Measurements from ENCODE around the gene ARGLU1.
A peak's percentile ranks its signal among the peaks of the same experiment; 100 is the strongest.

Gene ARGLU1

DNA sequence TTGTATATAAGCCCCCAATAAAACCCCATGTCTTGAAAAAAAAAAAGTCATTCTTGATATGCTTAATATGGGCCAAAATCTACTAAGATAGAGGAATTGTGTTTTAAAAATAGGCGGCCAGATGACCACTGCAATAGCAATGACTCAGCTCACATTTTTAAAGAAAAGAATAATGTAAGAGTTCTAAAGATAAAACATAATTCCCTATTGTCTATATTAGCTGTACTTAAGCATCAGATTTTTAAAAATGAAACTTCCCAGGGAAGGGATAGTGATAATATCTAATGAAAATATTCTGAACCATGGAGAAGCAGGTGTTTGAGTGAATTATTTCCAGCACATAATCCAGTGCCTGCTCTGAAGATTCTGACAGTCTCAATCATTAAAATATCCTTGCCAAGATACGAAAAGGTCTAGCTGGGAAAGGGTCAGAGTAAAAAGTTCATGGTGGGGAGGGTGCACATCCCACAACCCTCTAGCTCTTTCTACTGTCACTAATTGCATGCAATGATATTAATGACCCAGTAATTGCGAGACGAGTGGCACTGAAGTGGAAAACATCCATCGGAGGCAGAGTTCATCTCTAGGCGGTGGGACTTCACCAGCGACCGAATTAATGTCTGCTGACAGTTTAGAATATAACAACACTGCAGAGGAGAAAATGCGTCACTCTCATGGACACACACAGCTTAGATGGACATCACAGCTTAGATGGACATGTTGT, 64.0 kb downstream of the ARGLU1 start:
- no peaks in the 10 kb centered on the region for H3K9me3 ChIP-seq (ENCODE audit: control insufficient read depth, insufficient read depth, low read length)
- no peaks in the 10 kb centered on the region for H3K27me3 ChIP-seq (ENCODE audit: control insufficient read depth, low read length)
- H3K36me3 ChIP-seq (ENCODE audit: control insufficient read depth, low read length), result no peaks in the 10 kb centered on the region
- H4K20me1 ChIP-seq (ENCODE audit: control insufficient read depth, insufficient read depth, low read depth, low read length), result no peaks in the 10 kb centered on the region
- H3K4me1 ChIP-seq (ENCODE audit: control insufficient read depth, low read length), result peaks cover 35% of the 10 kb centered on the region
- H3K9me2 ChIP-seq (replicated peaks; ENCODE audit: control insufficient read depth, low read length), result no peaks in the 10 kb centered on the region
- H3K79me2 ChIP-seq (ENCODE audit: control insufficient read depth, low read length), result no peaks in the 10 kb centered on the region; the same call in 1 of the 2 replicates
- no peak overlapping the region for H3K27ac ChIP-seq (ENCODE audit: low read depth, low read length)
- H3F3A ChIP-seq (ENCODE audit: control insufficient read depth, insufficient read depth), result peaks cover 19% of the 10 kb centered on the region
- H3K4me3 ChIP-seq (ENCODE audit: low read length), result no peak overlapping the region
- TF ChIP-seq EZH2phosphoT487 (IDR thresholded peaks at IDR 0.05; ENCODE audit: borderline replicate concordance, low read length) (no peak), CTCF (IDR thresholded peaks at IDR 0.05; ENCODE audit: low read depth, low read length, poor library complexity, severe bottlenecking) (no peak)
- no peak overlapping the region for H3K4me2 ChIP-seq (ENCODE audit: low read length)

- Histone ChIP-seq H3K9me3 (ENCODE audit: control insufficient read depth, insufficient read depth, low read length) (no peaks in the 10 kb centered on the region), H4K20me1 (ENCODE audit: control insufficient read depth, insufficient read depth, low read depth, low read length) (no peaks in the 10 kb centered on the region), H3K27ac (ENCODE audit: low read depth, low read length) (no peak overlapping the region), H3K4me2 (ENCODE audit: low read length) (no peak overlapping the region), H3K79me2 (ENCODE audit: control insufficient read depth, low read length) (no peaks in the 10 kb centered on the region; the same call in 1 of the 2 replicates), H3F3A (ENCODE audit: control insufficient read depth, insufficient read depth) (peaks cover 25% of the 10 kb centered on the region), H3K4me1 (ENCODE audit: control insufficient read depth, low read length) (peaks cover 35% of the 10 kb centered on the region), H3K27me3 (ENCODE audit: control insufficient read depth, low read length) (no peaks in the 10 kb centered on the region), H3K36me3 (ENCODE audit: control insufficient read depth, low read length) (no peaks in the 10 kb centered on the region), H3K4me3 (ENCODE audit: low read length) (no peak overlapping the region), H3K9me2 (replicated peaks; ENCODE audit: control insufficient read depth, low read length) (no peaks in the 10 kb centered on the region)
- TF ChIP-seq CTCF (IDR thresholded peaks at IDR 0.05; ENCODE audit: low read depth, low read length, poor library complexity, severe bottlenecking), result no peak
- no peak for TF ChIP-seq EZH2phosphoT487 (IDR thresholded peaks at IDR 0.05; ENCODE audit: borderline replicate concordance, low read length)
Measured at GRCh38 chr13:106503272-106503671, 64.7 kb downstream of the ARGLU1 start.

DNA sequence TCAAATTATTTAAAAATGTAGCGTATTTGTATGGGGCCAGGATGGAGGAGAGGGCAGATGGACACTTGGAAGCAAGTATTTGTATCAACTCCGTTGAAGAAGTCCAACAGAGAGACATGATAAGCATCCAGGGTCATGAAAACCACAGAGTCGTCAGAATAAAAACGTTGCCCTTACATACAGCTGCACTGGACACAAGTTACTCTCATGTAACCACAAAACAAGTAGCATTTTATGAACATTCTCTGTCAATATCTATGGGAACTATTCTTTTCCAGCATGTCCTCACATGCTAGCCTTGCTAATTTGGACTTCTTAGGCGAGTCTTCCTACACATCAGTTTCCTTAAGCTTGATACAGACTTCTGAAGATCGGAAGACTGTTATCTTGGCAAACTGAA, 67.5 kb downstream of the ARGLU1 start:
- H3K27ac ChIP-seq (ENCODE audit: low read depth, low read length), result peak overlapping the region; percentile 96
- H3K4me3 ChIP-seq (ENCODE audit: low read length), result peak overlapping the region; percentile 65
- no peaks in the 10 kb centered on the region for H3K9me3 ChIP-seq (ENCODE audit: control insufficient read depth, insufficient read depth, low read length)
- no peaks in the 10 kb centered on the region for H4K20me1 ChIP-seq (ENCODE audit: control insufficient read depth, insufficient read depth, low read depth, low read length)
- TF ChIP-seq EZH2phosphoT487 (IDR thresholded peaks at IDR 0.05; ENCODE audit: borderline replicate concordance, low read length) (no peak), CTCF (IDR thresholded peaks at IDR 0.05; ENCODE audit: low read depth, low read length, poor library complexity, severe bottlenecking) (no peak)
- no peaks in the 10 kb centered on the region; the same call in 1 of the 2 replicates for H3K79me2 ChIP-seq (ENCODE audit: control insufficient read depth, low read length)
- peak overlapping the region; percentile 95 for H3K4me2 ChIP-seq (ENCODE audit: low read length)
- no peaks in the 10 kb centered on the region for H3K9me2 ChIP-seq (replicated peaks; ENCODE audit: control insufficient read depth, low read length)
- peaks cover 57% of the 10 kb centered on the region for H3K4me1 ChIP-seq (ENCODE audit: control insufficient read depth, low read length)
- H3K36me3 ChIP-seq (ENCODE audit: control insufficient read depth, low read length), result no peaks in the 10 kb centered on the region
- H3K27me3 ChIP-seq (ENCODE audit: control insufficient read depth, low read length), result no peaks in the 10 kb centered on the region
- H3F3A ChIP-seq (ENCODE audit: control insufficient read depth, insufficient read depth), result peaks cover 29% of the 10 kb centered on the region

Data from DOHH2 (cell line).